Mesothelial cell of epicardium (in vitro differentiated cells): ENCODE measurements around the gene SYT8. TPM values are rescaled to one million over a fixed set of nuclear protein-coding genes. Genes with fewer than 3 reads are reported as not detected.
"Not testable (repeated sequence)": the region's sequence is repeated elsewhere in the genome, so short reads cannot be mapped to it uniquely, and the experiment has no call there.

Experiments used
- DNase-seq, 2 experiments: peaks; one replicate each; pipeline ENCODE4 v3.0.0; 2021; ENCODE audit warnings: low spot score in 2 of 2; ENCODE audit not compliant: unreplicated experiment in 2 of 2
- H3K27ac Mint-ChIP-seq: 2 replicates; pipeline ENCODE4 v1.8.0; 2021; ENCODE audit warnings: mixed read lengths
- H3K27me3 Mint-ChIP-seq: 2 replicates; pipeline ENCODE4 v1.8.0; 2021; ENCODE audit warnings: low read depth, mixed read lengths
- H3K36me3 Mint-ChIP-seq: 2 replicates; pipeline ENCODE4 v1.8.0; 2021; ENCODE audit warnings: mixed read lengths
- H3K4me1 Mint-ChIP-seq: 2 replicates; pipeline ENCODE4 v1.8.0; 2021; ENCODE audit warnings: mixed read lengths
- H3K4me3 Mint-ChIP-seq: 2 replicates; pipeline ENCODE4 v1.8.0; 2021; ENCODE audit warnings: mild to moderate bottlenecking, moderate library complexity, mixed read lengths
- H3K9me3 Mint-ChIP-seq: 2 replicates; pipeline ENCODE4 v1.8.0; 2021; ENCODE audit warnings: mixed read lengths
- total RNA-seq: library from RNA; stranded (reverse); gene quantifications from 3 replicates; pipeline ENCODE4 v1.2.1, GENCODE V29; 2021
- TF ChIP-seq, protein P1 (sequence below): fragments of 200-600 bp; sonication (generic); IDR thresholded peaks from one replicate; pipeline ENCODE4 v1.5.0; 2021; ENCODE audit warnings: antibody characterized with exemption; ENCODE audit not compliant: unreplicated experiment

The SYT8 gene
- total RNA-seq, 1 donor from 2014 or later, result 2.1 TPM

DNA sequence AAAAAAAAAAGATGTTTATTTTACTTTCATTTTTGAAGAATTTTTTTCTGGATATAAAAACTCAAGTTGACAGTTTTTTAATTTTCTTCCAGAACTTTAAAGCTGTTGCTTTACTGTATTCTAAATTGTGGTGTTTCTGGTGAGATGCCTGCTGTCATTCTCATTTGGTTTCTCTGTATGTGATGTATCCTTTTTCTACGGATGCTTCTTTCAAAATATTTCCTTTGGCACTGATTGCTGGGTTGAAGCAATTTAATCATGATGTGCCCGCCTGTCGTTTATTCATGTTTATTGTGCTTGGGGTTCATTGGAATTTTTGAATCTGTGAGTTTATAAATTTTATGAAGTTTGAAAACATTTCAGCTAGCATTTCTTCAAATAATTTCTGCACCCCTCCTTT lies 41.7 kb upstream of the SYT8 start:
- TF ChIP-seq, protein P1, sequence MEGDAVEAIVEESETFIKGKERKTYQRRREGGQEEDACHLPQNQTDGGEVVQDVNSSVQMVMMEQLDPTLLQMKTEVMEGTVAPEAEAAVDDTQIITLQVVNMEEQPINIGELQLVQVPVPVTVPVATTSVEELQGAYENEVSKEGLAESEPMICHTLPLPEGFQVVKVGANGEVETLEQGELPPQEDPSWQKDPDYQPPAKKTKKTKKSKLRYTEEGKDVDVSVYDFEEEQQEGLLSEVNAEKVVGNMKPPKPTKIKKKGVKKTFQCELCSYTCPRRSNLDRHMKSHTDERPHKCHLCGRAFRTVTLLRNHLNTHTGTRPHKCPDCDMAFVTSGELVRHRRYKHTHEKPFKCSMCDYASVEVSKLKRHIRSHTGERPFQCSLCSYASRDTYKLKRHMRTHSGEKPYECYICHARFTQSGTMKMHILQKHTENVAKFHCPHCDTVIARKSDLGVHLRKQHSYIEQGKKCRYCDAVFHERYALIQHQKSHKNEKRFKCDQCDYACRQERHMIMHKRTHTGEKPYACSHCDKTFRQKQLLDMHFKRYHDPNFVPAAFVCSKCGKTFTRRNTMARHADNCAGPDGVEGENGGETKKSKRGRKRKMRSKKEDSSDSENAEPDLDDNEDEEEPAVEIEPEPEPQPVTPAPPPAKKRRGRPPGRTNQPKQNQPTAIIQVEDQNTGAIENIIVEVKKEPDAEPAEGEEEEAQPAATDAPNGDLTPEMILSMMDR, result no peak
- no peak for DNase-seq
- Mint-ChIP-seq H3K36me3 (no peaks in the 10 kb centered on the region), H3K27me3 (peaks cover 41% of the 10 kb centered on the region), H3K4me1 (peaks cover 8% of the 10 kb centered on the region), H3K27ac (no peak overlapping the region), H3K9me3 (peaks cover 3% of the 10 kb centered on the region), H3K4me3 (no peak overlapping the region)

DNA sequence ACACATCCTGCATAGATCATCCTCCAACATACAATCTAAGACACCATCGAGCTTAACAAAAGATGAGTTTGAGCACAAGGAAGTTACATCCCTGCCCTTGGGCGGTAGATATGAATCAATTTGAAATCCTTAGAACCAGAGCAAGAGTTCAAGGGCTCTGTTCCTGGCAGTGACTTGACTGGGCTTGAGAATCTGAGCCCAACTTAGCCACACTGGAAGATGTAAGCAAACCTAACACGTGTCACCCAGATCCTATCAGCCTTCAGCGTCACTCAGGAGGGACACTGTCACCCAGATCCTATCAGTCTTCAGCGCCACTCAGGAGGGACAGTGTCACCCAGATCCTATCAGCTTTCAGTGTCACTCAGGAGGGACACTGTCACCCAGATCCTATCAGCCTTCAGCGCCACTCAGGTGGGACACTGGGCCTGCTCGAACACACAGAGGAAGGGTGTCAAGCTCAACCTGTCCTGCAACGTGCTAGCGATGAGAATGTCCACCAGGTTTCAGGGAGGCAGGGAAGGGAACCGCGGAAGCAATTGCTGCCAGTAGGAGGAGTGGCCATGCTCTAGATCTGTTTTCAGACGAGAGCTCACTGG lies 38.3 kb upstream of the SYT8 start:
- Mint-ChIP-seq H3K27me3 (peaks cover 26% of the 10 kb centered on the region), H3K36me3 (no peaks in the 10 kb centered on the region), H3K4me1 (peaks cover 12% of the 10 kb centered on the region), H3K27ac (no peak overlapping the region), H3K4me3 (no peak overlapping the region), H3K9me3 (no peaks in the 10 kb centered on the region)
- TF ChIP-seq, protein P1, result no peak
- no peak for DNase-seq

DNA sequence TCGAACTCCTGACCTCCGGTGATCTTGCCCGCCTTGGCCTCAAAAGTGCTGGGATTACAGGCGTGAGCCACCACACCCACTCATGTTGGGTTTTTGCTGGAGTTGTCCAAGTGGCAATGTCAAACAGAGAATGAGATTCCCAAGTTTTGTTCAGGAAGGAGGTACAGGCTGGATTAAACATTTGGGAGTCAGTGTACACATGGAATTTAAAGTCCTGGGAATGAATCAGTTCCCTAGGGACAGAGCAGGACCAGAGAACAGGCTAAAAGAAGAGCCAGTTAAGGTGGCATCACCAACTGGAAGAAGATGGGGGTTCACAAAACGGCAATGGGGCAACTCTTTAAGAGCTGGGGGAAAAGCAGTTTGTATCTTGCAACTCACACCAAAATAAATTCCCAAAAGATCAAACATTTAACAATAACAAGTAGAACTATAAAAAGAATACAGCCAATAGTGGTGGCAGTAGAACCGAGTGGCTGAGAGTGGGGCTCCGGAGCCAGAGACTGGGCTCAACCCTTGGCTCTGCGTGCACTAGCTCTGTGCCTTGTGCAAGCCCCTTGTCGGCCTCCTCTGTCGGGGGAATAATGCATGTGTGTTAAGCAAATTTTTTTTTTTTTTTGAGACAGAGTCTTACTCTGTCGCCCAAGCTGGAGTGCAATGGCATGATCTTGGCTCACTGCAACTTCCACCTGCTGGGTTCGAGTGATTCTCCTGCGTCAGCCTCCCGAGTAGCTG lies 37.2 kb upstream of the SYT8 start:
- no peak for DNase-seq
- Mint-ChIP-seq H3K36me3 (no peaks in the 10 kb centered on the region), H3K27me3 (peaks cover 19% of the 10 kb centered on the region), H3K4me3 (no peak overlapping the region), H3K9me3 (no peaks in the 10 kb centered on the region), H3K4me1 (peaks cover 13% of the 10 kb centered on the region), H3K27ac (no peak overlapping the region)
- TF ChIP-seq, protein P1, result no peak

DNA sequence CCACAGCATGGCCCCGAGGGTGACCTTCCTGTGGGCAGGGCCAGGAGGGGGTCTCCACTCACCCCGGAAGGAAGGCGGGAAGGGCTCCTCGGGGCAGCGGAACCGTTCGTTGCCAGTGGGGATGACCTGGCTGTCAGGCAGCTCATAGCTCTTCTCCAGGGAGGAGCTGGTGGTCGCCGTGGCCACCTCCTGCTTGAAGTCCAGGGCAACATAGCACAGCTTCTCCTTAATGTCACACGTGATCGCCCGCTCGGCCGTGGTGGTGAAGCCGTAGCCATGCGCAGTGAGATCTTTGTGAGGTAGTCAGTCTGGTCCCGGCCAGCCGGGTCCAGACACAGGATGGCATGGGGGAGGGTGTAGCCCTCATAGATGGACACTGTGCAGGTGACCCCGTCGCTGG lies 31.5 kb upstream of the SYT8 start:
- H3K4me3 Mint-ChIP-seq, result no peak overlapping the region
- peaks cover 8% of the 10 kb centered on the region for H3K27me3 Mint-ChIP-seq
- H3K27ac Mint-ChIP-seq, result no peak overlapping the region
- H3K4me1 Mint-ChIP-seq, result peaks cover 5% of the 10 kb centered on the region
- TF ChIP-seq, protein P1, result no peak
- no peaks in the 10 kb centered on the region for H3K36me3 Mint-ChIP-seq
- DNase-seq, result no peak
- no peaks in the 10 kb centered on the region for H3K9me3 Mint-ChIP-seq

DNA sequence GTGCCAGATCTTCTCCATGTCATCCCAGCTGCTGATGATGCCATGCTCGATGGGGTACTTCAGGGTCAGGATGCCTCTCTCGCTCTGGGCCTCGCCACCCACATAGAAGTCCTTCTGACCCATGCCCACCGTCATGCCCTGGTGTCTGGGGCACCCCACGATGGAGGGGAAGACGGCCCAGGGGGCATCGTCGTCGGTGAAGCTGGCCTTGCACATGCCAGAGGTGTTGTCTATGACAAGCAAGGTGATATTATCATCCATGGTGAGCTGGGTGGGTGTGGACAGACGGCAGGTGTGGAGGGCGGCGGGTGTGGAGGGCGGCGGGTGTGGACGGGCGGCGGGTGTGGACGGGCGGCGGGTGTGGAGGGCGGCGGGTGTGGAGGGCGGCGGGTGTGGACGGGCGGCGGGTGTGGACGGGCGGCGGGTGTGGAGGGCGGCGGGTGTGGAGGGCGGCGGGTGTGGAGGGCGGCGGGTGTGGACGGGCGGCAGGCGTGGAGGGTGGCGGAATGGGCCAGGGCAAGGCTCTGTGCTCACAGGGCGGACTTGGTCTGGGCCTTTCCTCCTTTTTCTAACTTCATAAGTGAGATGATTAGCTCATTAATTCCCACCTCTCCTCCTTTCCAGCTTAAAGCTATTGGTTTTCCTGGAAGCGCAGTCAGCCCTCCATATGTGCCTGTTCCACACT lies 30.8 kb upstream of the SYT8 start:
- not testable (repeated sequence) for DNase-seq

DNA sequence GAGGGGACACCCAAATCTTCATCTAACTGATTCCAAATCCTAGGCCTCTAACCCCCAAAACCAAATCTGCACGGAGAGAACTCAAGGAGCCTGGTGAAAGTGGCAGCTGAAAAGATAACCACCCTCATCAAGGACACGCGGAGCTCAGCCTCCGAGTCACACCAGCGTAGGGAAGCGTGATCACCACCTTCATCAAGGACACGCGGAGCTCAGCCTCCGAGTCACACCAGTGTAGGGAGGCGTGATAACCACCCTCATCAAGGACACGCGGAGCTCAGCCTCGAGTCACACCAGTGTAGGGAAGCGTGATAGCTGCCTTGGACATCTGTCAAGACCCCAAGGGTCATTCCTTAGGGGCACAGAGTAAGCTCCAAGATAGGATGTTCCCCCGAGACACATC lies 29.3 kb upstream of the SYT8 start:
- no peak for DNase-seq
- H3K36me3 Mint-ChIP-seq, result no peaks in the 10 kb centered on the region
- TF ChIP-seq, protein P1, result no peak
- no peak overlapping the region for H3K4me3 Mint-ChIP-seq
- H3K9me3 Mint-ChIP-seq, result no peaks in the 10 kb centered on the region
- H3K27me3 Mint-ChIP-seq, result peaks cover 11% of the 10 kb centered on the region
- peaks cover 5% of the 10 kb centered on the region for H3K4me1 Mint-ChIP-seq
- H3K27ac Mint-ChIP-seq, result no peak overlapping the region

More for the DNA sequence above, 30.8 kb upstream of the SYT8 start:
- H3K27ac Mint-ChIP-seq, H3K4me1 Mint-ChIP-seq, H3K36me3 Mint-ChIP-seq, H3K9me3 Mint-ChIP-seq, H3K4me3 Mint-ChIP-seq: not testable (repeated sequence)
- H3K27me3 Mint-ChIP-seq, result peaks cover 11% of the 10 kb centered on the region
